ENCODE data around the gene KDM4B. TPM values are rescaled to one million over a fixed set of nuclear protein-coding genes. Genes with fewer than 3 reads are reported as not detected.

KDM4B gene
- total and polyA plus RNA-seq, 2 of the 8 experiments (the other 6 are each of a cell fraction or from before 2014, with no cell fraction given) = 12.0 to 31.9 TPM

DNA sequence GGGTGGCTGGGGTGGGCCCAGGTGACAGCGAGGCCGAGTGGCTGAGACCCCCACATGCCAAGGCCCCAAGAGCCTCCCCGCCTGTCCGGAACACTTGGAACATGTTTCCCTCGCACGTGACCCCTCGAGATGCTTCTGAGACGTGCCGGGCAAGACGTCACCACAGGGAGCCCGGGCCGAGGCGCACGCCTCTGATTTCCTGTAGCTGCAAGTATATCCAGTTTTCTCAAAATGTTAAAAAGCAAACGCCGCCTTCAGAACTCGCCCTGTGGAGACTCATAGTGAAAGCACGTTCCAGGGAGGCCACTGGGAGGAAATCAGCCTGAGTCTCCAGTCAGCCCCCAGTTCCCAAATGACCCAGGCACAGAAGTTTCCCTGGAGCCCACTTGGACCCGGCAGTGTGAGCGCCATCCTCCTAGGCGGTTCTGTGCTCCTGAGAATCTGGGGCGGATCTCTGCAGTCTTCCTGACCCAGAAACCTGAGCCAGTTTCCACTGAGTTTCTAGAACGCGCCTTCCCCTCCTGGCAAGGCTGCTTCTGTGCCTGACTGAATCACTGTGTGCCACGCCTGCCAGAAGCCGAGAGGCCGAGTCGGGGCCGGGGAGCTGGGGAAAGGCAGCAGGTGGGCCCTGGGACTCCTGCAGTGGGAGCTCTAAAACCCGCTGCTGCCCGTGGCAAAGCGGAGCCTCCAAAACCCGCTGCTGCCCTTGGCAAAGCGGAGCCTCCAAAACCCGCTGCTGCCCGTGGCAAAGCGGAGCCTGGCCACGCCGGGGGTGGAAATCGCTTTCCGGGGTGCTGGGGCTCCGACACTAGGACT is 179.3 kb downstream of the KDM4B start:
- Histone ChIP-seq H2AFZ (ENCODE audit: low read length) (no peak overlapping the region), H3K4me1 (replicated peaks in 1 of 4; ENCODE audit: control insufficient read depth in 3 of 4, insufficient read depth in 4 of 4, low read length in 3 of 4) (peaks cover 0 to 17% (median 11%) of the 10 kb centered on the region in 4 experiments; a peak in 5 of 7 replicates), H4K20me1 (replicated peaks in 1 of 2; ENCODE audit: control insufficient read depth in 1 of 2, insufficient read depth in 2 of 2, low read length in 2 of 2) (no peaks in the 10 kb centered on the region), H3K4me2 (ENCODE audit: insufficient read depth in 1 of 2, low read depth in 2 of 2, low read length in 2 of 2) (no peak overlapping the region), H3K79me1 (ENCODE audit: low read depth, low read length) (no peaks in the 10 kb centered on the region), H3K79me2 (ENCODE audit: control insufficient read depth in 1 of 2, insufficient read depth in 2 of 2, low read length in 2 of 2) (no peaks in the 10 kb centered on the region), H3K18ac (ENCODE audit: extremely low read depth, low read length) (no peak overlapping the region; the same call in 1 of the 2 replicates), H3K14ac (ENCODE audit: insufficient read length) (no peak overlapping the region), H2BK12ac (ENCODE audit: low read depth, low read length) (no peak overlapping the region), H3K23ac (ENCODE audit: insufficient read length) (no peak overlapping the region), H4K91ac (replicated peaks; ENCODE audit: insufficient read length, low read length) (no peak overlapping the region), H3K9me3 (ENCODE audit: insufficient read depth in 2 of 2, low read depth in 1 of 2, low read length in 1 of 2) (no peaks in the 10 kb centered on the region), H3K23me2 (ENCODE audit: low read depth, low read length) (no peaks in the 10 kb centered on the region), H3K4ac (replicated peaks; ENCODE audit: insufficient read length, low read depth, low read length) (no peak overlapping the region), H2AK5ac (ENCODE audit: low read depth, low read length) (no peak overlapping the region), H3K4me3 (ENCODE audit: extremely low read depth in 1 of 4, insufficient read depth in 2 of 4, low read depth in 3 of 4, low read length in 4 of 4) (no peak overlapping the region), H3K27me3 (replicated peaks in 1 of 4; ENCODE audit: control insufficient read depth in 3 of 4, extremely low read depth in 1 of 4, insufficient read depth in 3 of 4, low read length in 3 of 4) (no peaks in the 10 kb centered on the region), H2BK120ac (replicated peaks; ENCODE audit: low read depth, low read length) (no peak overlapping the region), H3K56ac (replicated peaks; ENCODE audit: insufficient read length, low read depth, low read length) (no peak overlapping the region), H4K5ac (ENCODE audit: insufficient read length, low read depth, low read length) (no peak overlapping the region), H3K27ac (ENCODE audit: low read depth, low read length) (no peak overlapping the region), H3K9ac (replicated peaks in 1 of 4; ENCODE audit: extremely low read depth in 1 of 4, low read depth in 3 of 4, low read length in 3 of 4) (no peak overlapping the region), H2BK20ac (ENCODE audit: low read length) (no peak overlapping the region), H3K36me3 (ENCODE audit: control insufficient read depth in 2 of 4, insufficient read depth in 4 of 4, low read length in 3 of 4) (peaks cover 0 to 7% (median 3%) of the 10 kb centered on the region in 4 experiments; a peak in 3 of 8 replicates), H2BK5ac (ENCODE audit: low read depth, low read length) (no peak overlapping the region), H4K8ac (ENCODE audit: extremely low read depth, insufficient read depth, low read length) (no peak overlapping the region), H2BK15ac (ENCODE audit: low read length) (no peak overlapping the region)
- DNase-seq (ENCODE audit: low read depth in 1 of 2, low spot score in 2 of 2) (no peak), FAIRE-seq (no peak)
- WGBS, 2 experiments (ENCODE audit: extremely low coverage in 1 of 2, insufficient coverage in 1 of 2, insufficient read length in 1 of 2, insufficient replicate concordance in 2 of 2, low coverage in 1 of 2, low lambda C conversion rate in 2 of 2, missing lambda C conversion rate in 1 of 2) = 95% methylated on average over 39 of the region's 42 CpGs; no CpG with 5 or more reads in 1 of the 2 experiments
- ChIA-PET CTCF (ENCODE audit: partially characterized antibody) (interaction anchor here (1.6 to 3.5 kb wide), 2 partner anchors 10 to 95 kb away, joined by 3 to 28 read pairs; no protein-coding TSS in a partner anchor), POLR2A (ENCODE audit: partially characterized antibody) (no interaction called here)
- TF ChIP-seq YY1 (IDR thresholded peaks at IDR 0.05; ENCODE audit: low read depth, low read length) = no peak
- TF ChIP-seq SAP30 (IDR thresholded peaks at IDR 0.05; ENCODE audit: insufficient read depth, insufficient replicate concordance, low read length) = no peak
- TF ChIP-seq SP1 (IDR thresholded peaks at IDR 0.05; ENCODE audit: low read depth, low read length) = no peak
- no peak for TF ChIP-seq GTF2F1 (IDR thresholded peaks at IDR 0.05; ENCODE audit: borderline replicate concordance, low read depth, low read length)
- TF ChIP-seq, protein P1, sequence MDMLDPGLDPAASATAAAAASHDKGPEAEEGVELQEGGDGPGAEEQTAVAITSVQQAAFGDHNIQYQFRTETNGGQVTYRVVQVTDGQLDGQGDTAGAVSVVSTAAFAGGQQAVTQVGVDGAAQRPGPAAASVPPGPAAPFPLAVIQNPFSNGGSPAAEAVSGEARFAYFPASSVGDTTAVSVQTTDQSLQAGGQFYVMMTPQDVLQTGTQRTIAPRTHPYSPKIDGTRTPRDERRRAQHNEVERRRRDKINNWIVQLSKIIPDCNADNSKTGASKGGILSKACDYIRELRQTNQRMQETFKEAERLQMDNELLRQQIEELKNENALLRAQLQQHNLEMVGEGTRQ (IDR thresholded peaks at IDR 0.05; ENCODE audit: low read length) = no peak
- no peak for TF ChIP-seq TEAD4 (IDR thresholded peaks at IDR 0.05; ENCODE audit: low read depth, low read length)
- no peak for TF ChIP-seq MAFK (IDR thresholded peaks at IDR 0.05; ENCODE audit: low read depth, low read length)
- TF ChIP-seq RAD21 (IDR thresholded peaks at IDR 0.05 in 1 of 2, conservative IDR thresholded peaks at IDR 0.05 in 1 of 2; ENCODE audit: low read depth in 2 of 2, low read length in 2 of 2) = no peak
- TF ChIP-seq, protein P2, sequence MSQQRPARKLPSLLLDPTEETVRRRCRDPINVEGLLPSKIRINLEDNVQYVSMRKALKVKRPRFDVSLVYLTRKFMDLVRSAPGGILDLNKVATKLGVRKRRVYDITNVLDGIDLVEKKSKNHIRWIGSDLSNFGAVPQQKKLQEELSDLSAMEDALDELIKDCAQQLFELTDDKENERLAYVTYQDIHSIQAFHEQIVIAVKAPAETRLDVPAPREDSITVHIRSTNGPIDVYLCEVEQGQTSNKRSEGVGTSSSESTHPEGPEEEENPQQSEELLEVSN (IDR thresholded peaks at IDR 0.05) = no peak
- TF ChIP-seq NRF1 (IDR thresholded peaks at IDR 0.05; ENCODE audit: low read depth, low read length) = no peak
